ENCODE measurements around the gene NRN1.
"Not testable (repeated sequence)": the region's sequence is repeated elsewhere in the genome, so short reads cannot be mapped to it uniquely, and the experiment has no call there.

DNA sequence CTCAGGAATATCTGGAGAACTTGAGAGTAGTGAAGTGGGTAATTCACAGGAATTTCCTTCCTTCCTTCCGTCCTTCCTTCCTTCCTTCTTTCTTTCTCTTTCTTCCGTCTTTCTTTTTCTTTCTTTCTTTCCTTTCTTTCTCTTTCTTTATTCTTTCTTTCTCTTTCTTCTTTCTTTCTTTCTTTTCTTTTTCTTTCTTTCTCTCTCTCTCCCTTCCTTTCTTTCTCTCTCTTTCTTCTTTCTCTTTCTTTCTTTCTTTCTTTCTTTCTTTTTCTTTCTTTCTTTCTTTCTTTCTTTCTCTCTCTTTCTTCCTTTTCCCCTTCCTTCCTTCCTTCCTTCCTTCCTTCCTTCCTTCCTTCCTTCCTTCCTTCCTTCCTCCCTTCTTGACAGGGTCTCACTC, 16.1 kb upstream of the NRN1 start:
- TF ChIP-seq, protein P1, sequence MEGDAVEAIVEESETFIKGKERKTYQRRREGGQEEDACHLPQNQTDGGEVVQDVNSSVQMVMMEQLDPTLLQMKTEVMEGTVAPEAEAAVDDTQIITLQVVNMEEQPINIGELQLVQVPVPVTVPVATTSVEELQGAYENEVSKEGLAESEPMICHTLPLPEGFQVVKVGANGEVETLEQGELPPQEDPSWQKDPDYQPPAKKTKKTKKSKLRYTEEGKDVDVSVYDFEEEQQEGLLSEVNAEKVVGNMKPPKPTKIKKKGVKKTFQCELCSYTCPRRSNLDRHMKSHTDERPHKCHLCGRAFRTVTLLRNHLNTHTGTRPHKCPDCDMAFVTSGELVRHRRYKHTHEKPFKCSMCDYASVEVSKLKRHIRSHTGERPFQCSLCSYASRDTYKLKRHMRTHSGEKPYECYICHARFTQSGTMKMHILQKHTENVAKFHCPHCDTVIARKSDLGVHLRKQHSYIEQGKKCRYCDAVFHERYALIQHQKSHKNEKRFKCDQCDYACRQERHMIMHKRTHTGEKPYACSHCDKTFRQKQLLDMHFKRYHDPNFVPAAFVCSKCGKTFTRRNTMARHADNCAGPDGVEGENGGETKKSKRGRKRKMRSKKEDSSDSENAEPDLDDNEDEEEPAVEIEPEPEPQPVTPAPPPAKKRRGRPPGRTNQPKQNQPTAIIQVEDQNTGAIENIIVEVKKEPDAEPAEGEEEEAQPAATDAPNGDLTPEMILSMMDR (IDR thresholded peaks at IDR 0.05; ENCODE audit: low read length) = not testable (repeated sequence)
- not testable (repeated sequence) for TF ChIP-seq EZH2 (IDR thresholded peaks at IDR 0.05; ENCODE audit: borderline replicate concordance, low read length)
